Activated CD8-positive, alpha-beta memory T cell treated with anti-CD3 and anti-CD28 coated beads for 24 hours (primary cell): ENCODE data around the gene PRKCSH.

Experiments
- DNase-seq: peaks from one replicate; pipeline ENCODE4 v3.0.0-alpha.2; 2020

PRKCSH gene

DNA sequence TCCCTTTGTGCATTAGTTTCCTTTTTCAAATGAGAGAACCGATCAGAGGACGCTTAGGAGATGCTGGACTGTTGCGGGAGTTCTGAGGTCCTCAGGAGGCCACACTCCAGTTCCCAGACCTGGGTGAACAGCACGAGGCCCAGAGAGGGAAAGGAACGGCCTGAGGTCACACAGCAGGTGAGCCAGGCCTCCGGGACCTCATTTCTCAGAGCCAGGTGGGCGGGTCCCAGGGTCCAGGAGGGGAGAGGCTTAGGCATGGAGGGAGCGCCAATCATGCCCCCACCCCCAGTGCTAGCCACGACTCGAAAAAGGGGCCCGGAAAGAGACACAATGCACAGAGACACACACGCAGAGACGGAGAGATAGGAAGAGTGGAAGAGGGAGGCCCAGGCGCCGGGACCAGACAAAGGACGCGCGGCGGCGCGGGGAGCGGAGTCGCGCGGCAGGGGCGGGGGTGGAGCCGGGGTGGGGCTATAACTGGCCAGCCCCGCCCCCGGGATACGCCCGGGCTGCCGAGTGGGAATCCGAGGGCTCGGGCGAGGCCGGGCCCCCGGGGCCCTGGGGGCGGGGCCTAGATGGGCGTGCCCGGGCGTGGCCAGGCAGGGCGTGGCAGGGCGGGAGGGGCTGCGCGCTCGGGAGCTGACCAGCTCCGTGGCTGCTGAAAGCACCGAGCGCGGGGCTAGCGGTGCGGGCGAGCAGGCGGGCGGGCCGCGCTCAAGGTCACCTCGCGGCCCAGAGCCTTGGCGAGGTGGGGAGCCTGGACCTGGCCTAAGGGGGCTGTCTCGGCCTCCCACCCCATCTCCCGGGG lies 43.9 kb downstream of the PRKCSH start:
- DNase-seq = no peak

DNA sequence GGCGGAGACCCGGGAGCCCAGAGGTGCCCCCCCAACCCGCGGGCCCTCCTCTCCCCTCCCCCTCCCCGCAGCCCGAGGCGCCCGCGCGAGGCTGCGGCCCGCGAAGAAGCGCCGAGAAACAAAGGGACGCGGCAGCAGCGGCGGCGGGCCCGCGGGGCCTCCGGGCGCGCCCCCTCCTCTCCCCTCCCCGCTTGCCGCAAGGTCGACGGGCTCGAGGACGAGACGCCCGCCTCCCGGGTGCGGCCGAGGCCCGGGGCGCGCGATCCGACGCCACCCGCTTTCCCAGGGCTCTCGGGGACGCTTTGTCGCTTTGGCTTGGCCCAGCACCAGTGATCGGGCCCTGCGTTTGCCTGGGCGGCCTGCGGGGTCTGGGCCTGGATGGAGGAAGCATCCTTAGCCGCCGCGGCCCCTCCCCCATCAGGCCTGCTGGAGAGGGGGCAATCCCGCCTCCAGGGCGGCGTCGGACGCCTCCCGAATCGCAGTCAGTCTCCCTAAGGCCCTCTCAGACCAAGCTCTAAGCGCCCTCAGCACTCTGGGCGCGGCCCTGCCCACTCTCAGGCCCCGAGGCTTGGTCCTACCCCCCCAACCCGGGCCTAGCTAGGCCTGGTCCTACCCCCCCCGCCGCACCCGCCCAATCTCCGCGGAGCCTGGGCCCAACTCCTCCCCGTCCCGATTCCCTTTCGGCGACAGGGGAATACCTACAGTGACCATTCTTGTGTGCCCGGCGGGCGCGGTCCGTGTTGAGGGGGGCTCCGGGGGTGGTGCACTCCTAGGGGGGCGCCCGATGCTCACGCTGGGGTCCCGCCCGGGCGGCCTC lies 44.7 kb downstream of the PRKCSH start:
- no peak for DNase-seq

DNA sequence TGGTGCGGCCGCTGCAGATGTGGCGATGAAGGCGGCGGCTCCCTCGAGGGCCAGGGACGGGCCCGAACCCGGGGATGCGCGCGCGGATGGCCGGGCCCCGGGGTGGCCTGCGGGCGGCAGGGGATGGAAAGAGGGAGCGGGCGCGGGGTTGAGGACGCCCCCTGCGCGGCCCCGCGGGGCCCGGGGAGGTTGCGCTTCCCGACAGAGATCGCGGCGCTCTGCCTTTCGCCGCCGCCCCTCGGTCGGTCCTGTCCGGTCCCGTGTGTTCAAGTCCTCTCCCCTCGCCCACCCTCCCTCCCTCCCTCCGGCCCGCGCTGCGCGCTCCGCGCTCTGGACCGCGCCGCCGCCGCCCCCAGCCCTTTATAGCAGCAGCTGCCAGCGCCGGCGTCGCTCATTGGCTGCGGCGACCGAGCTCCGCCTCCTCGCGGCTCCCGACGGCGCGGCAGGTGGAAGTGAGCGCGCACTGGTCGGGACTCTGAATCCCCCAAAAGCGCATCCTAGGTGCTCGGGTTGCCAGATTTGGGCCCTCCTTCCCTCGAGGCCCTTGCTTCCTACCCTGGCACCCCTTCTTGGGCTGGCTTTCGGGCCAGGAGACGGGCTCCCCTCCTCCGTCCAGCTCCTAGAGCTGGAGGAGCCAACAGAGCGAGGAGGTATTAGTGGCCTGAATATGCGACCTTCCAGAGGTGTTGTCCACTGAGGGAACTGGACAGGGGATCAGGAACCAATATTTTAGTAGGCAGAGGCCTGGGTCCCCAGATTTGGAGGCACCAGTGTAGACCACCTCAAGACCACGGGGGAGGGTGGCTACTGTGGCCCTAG lies 45.5 kb downstream of the PRKCSH start, which contains the start of gene ELAVL3:
Gene ELAVL3, minus strand, starts transcription at position 332 of the 819 bp plus-strand sequence. CDS start 438 bp downstream, outside the sequence.
- DNase-seq = no peak

DNA sequence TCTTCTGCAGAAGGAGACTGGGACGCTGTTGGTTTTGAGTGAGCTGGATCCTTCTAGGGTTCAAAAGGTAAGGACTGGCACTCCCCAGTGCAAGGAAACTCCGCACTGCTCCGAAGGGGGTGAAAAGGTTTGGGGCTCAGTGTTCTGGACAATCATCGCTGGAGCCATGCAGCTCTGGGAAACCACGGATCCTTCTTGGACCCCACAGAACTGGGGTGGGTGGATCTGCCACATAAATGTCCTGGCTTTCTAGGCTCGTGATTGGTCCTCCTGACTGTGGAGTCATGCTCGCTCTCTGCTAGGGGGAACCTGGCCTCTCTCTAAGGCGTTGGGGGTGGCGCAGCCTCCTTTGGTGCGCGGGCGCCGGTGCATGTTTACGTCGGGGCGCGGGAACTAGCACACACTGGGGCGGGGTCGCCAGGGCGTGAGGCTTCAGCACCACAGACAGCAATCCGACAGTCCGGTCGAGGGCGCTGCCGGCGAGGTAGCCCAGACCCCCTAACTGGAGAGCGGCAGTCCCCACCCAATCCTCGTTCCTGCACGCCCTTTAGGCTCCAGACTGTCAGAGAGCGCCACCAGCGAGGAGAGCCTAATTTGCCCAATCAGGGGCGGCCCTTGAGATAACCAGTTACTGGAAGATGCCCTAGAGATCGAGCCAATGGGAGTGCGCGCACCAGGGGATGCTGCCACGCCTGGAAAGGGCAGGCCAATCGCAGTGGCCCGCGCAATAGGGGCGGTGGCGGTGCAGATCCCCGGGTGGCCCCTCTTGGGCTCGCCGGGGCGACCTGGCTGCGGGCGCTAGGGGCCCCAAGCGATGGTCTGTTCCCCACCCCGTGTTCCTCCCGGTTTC lies 46.3 kb downstream of the PRKCSH start:
- peak; percentile 89 for DNase-seq

DNA sequence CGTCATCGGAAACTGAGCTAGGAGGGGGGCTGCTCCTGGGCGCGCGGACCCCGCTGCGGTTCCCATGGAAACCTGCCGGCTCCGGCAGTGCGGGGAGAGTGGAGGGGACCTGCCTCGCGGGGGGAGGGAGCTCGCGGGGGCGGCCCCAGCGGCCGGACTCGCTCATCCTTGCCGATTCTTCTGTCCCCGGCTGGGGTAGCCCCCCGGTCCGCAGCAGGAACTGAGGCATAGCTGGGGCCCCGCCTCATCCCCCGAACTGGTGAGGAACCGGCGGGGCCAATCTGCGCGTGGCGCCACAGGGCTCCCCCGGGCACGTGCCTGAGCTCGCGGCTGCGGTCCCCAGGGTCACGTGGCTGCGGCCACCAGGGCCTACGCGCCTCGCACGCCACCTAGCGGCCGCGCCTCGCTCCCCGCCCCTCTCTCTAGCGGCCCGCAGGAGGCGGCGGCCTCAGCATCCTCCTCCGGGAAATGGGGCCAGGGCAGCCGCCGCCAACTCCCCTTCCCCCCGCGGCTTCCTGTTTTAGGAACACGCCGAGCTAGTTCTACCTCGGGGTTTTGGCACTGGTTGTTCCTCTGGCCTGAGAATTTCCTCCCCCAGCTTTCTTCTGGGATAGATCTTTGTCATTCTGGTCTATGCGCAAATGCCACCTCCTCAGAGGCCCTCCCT lies 47.1 kb downstream of the PRKCSH start:
- peak; percentile 92 for DNase-seq

DNA sequence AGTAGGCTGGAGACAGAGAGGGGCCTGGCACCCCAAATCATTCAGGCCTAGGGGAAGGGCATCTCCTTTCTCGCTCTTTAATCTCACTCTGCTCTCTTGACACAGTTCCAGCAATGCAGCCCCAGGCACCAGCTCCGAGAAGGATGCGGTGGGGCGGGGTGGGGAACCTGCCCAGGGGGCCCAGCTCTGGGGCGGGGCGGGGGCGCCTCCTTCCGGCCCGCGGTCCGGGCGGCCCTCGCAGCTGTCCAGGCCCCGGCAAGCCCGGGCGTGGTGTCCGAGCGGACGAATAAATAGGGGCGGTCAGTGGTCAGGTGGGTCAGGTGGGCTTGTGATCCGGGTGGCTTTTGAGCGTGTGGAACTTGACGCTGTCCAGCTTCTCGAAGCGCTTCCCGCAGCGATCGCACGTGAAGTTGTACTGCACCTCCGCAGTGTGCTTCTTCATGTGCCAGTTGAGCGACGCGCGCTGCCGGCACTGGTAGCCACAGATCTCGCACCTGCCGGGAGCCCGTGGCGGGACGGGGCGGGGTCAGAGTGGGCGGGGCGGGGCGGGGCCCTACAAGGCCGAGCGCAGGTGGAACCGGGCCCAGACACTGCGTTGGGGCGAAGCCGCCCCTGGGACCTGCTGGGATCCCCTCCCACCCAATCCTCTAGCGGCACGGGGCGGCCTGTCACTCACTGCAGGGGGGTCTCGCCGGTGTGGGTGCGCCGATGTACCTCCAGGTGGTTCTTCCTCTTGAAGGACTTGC lies 48.1 kb downstream of the PRKCSH start:
- no peak for DNase-seq

DNA sequence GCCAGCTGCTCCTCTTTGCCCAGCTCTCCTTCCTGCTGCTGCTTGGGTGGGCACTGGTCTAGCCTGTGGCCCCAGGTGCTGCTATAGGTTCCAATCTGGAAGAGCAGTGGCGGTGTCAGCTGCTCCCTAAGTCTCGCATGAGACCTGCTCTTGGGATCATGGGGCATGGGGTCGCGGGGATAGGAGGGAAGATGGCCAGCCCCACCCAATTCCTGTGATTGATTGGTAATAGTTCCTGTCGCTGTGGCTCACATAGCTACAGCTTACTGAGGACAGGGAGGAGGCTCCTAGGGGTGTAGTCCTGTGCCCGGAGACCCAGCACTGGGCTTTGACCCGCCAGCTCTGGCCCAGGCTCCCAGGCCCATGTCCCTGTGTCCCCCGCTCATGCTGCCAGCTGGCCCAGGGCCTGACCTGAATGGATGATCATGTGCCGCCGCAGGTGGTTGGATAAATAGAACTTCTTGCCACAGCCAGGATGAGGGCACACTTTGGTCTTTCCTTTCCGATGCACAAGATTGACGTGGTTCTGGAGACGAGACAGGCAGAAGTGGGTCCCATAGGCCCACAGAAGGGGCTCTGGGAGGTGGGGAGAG lies 49.9 kb downstream of the PRKCSH start:
- no peak for DNase-seq

DNA sequence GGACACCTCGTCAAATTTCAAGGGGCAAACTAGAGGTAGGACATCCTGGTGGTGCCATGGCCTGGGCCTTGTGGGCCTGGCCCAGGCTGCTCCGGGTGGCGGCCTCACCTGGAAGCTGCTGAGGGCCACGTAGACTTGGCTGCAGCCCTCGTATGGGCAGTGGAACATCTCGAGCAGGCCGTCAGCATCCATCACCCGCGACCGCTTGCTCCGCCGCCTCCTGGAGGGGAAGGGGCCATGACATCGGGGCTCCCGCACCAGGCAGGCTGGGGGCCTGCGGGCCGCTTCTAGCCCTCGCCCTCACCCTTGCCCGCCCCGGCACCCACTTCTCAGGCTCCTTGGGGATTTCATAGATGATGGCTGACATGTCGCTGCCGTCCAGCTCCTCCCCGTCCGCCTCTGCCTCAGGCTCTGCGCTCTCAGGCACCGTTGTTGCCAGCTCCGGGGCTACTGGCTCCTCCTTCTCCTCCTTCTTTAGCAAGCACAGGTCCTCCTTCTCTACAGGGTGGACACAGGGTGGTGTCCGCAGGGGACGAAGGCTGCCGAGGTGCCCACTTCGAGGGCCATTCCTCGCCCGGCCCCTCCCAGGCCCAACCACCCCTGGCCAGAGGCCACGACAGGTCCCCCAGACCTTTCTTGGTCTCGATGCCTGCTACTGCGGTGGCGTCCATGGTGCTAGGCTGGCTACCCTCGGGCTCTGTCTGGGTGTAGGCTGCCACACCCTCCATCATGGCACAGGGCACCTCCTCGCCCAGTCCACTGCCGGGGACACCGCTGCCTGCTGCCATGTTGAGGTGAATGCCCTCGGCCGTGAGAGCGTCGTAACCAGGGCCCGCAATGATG lies 51.4 kb downstream of the PRKCSH start:
- DNase-seq = no peak

DNA sequence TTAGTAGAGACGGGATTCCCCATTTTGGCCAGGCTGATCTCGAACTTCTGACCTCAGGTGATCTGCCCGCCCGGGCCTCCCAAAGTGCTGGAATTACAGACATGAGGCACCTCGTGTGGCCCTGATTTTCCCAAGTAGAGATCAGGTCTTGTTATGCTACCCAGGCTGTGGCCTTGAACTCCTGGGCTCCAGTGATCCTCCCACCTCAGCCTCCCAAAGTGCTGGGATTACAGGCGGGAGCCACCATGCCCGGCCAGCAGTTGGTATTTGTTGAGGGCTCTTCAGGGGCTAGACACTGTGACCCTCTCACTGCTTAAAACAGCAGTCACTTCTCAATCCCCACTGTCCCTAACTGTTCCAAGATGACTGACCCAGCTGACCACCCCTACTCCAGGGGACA lies 53.9 kb downstream of the PRKCSH start:
- no peak for DNase-seq

DNA sequence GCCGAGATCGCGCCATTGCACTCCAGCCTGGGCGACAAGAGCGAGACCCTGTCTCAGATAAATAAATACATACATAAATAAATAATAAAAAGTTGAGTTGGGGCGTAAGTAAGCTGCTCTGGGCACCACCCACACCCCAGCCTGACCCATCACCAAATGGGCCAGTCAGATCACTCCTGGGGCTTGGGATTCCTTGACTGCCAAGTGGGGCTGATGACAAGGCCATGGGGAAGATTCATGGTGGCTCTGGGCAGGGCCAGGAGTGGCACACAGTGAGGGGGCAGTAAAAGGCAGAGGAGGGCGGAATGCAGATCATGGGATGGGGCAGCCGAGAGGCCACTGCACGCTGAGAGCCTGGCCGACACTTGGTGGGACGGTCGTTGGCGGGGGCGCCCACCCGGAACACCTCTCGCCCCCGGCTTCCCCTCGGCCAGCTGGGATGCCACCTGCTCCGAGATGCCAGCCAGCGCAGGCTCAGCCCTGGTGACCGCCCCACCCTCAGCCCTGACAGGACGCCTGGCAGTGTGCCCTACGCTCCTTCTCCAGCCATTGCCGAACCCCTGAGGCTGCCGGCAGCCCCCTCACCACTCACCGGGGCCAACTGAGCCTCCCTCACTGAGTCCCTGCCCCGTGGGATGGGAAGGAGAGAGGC lies 59.3 kb downstream of the PRKCSH start:
- DNase-seq = no peak

DNA sequence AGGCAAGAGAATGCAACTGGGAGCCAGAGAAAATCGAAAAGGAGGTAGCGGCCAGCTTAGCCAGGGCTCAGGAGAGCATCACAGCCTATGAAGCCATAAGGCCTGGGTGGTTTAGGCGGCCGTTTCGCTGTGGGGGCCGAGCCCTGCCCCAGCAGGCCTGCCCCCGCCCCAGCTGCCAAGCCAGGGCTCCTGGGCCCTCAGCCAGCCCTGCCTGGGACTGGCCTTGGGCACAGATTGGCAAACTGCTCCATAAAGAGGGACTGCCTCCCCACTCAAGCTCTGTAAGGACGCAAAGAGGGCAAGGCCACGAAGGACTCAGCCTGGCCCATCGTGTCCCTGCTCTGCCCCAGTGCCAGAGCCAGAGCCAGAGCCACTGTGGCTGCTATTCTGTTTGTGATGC lies 60.0 kb downstream of the PRKCSH start:
- DNase-seq = no peak

DNA sequence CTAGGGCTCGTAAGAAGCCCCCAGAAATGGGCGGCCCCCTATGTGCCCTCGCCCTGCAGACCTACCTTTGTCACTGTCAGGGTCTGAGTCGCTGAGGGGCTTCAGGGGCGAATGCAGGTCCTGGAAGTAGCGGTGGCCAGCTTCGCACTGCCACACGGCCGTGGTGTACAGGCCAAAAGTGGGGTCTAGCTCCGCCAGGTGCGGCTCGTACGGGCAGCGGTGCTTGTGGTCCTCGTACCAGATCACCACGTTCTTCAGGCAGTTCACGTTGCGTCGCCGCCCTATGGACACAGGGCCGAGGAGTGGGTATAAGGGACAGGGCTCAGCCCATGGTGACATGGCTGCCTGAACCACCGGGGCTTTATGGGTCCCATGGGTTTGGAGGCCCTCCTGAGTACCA lies 60.5 kb downstream of the PRKCSH start:
- no peak for DNase-seq

DNA sequence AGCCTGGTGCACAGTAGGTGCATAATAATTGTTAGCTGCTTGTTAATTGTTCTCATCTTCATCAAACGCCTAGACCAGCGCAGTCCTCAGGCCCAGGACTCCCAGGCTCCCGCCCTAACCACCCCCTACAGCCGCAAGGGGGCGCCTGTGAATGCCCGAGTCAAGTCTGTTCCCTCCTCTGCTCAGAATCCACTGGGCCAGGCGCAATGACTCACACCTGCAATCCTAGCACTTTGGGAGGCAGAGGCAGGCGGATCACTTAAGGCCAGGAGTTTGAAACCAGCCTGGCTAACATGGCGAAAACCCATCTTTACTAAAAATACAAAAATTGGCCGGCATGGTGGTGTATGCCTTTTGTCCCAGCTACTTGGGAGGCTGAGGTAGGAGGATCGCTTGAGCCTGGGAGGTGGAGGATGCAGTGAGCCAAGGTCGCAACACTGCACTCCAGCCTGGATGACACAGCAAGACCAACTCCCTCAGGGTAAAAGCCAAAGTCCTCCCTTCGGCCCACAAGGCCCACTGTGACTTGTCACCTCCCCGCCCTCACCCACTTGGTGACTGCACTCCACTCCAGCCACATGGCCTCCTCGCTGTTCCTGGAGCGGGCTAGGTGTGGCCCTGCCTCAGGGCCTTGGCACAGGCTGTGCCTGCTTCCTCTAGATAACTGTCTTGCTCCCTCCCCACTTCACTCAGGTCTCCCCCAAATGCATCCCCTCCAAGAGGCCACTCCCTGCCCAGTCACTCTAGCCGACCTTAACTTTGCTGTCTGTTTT lies 61.1 kb downstream of the PRKCSH start:
- DNase-seq = peak; percentile 84

DNA sequence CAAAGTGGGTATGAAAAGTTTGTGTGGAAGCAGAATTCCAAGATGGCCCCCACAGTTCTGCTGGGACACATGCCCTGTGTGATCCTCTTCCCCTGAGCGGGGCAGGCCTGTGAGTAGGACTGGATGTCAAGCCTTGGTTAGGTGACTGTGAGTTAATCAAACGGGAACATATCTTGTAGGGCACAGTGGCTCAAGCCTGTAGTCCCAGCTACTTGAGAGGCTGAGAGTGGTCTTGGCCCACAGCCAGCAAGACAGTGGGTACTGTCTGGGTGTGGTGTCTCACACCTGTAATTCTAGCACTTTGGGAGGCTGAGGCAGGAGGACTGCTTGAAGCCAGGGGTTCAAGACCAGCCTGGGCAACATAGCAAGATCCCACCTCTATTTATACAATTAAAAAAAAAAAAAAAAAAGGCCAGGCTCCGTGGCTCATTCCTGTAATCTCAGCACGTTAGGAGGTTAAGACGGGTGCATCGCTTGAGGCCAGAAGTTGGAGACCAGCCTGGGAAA lies 63.8 kb downstream of the PRKCSH start:
- no peak for DNase-seq

DNA sequence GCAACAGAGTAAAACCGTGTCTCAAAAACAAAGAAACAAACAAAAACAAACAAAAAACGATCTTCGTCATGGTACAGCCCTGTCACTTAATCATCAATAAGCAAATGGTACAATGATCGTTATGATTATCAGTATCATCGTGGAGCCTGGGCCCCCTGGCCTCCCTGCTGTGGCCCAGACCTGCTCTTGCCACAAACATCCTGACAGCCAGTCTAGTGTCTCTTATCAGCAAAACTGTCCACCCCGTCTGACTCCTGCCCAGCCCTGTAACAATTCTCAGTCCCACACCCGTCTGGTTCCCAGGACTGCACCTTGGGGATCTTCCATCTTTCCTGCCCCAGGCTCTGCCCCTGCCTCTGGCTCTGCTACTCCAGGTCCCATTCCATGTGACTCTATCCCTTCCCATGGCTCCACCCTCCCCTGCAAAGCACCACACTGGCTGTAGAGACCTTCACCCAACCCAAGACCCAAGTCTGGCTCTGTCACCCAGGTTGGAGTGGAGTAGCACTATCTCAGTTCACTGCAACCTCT lies 64.5 kb downstream of the PRKCSH start:
- no peak for DNase-seq
